ENCODE results near the gene WFDC12.

The WFDC12 gene

DNA sequence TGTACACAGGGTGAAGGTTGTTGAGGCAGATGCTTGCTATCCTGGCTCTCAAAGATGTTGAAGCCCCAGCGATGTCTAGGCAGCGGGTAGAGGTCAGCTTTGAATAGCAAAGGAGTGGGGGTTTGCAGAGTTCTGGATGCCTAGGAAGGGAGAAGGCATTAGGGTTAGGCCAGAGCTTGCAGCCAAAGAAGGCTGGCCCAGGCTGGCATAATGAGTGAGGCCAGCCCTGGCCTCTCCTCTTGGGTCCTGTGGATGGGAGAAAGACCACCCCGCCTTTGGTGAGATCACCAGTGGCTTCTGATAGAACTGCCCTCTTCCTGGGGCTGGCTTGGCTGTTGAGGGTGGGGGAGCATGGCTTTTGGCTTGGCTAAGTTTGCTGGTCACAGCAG is 8.9 kb downstream of the WFDC12 start:
- DNase-seq (ENCODE audit: low spot score): peak; percentile 5

DNA sequence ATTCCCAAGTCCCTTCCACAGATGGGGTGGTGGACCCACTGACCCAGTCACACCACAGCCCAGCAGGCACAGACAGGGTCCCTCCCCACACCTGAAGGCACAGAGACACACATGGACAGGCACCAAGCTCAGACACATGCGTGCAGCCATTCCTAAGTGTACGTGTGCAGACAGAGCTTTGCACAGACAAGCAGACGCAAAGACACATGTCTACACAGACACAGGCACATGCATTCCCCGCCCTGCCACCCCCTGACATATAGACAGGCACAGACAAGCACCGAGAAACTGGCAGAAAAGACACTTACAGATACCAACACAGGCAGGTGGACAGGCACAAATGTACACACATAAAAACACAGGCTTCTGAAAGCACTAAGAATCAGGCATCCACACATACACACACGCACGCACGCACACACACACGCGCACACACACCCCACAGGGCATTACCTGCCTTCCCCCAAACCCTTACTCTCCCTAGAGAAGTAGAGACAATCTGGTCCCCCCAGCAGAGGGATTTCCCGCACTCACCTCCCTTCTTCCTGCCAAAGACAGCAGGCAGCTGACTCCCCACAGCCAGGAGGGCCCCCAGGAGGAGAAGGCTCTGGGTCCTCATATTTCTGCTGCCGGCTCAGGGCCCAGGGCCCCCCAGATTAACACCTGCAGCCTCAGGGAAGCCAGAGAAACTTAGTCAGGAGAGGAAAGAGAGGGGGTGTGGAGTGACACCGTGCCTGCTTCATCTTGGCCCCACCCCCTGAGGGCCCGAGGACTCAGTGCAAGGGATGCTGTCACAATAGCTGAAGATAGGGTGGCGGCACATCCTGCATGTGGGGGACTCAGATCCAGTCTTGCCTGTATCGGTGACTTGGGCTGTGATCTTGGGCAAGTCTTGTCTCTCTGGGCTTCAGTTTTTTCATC is 9.5 kb downstream of the WFDC12 start, which contains the start of gene WFDC5:
TSS of gene WFDC5 (minus strand) at position 710 of the 921 bp plus-strand sequence. CDS start at position 619, 91 bp downstream.
- peak; percentile 9 for DNase-seq (ENCODE audit: low spot score)

DNA sequence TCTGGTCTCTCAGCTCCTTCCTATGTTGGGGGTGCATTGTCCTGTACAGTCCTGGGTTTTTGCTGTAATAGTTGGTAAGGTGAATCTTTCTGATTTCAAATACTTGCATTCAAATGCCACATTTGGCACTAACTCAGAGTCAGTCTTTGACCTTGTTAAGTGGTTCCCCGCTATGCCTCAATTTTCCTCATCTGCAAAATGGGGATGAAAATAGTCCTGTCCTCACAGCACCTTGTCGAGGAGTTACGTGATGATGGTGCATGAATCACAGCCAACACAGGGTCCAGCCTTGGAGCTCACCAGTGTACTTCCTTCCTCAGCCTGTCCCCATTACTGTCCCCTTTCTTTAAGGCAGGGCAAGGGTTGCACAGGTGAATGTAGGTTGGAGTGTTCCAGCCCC is 10.4 kb downstream of the WFDC12 start:
- peak; percentile 3 for DNase-seq (ENCODE audit: low spot score)

DNA sequence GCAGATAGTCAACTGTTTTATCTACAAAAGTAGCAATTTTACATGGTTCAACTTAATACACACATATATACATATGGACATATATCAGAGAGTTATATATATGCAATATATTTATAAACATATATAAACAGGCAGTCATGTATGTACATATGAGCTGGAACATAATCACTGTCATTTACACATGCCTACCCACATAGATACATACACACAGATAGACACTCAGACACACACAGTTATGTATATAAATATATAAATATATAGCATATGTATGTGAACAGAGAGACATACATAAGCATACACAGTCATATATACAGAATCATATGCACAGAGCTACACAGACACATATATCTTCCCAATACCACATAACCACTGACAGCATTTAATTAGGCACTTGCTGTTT is 11.5 kb downstream of the WFDC12 start:
- no peak for DNase-seq (ENCODE audit: low spot score)

DNA sequence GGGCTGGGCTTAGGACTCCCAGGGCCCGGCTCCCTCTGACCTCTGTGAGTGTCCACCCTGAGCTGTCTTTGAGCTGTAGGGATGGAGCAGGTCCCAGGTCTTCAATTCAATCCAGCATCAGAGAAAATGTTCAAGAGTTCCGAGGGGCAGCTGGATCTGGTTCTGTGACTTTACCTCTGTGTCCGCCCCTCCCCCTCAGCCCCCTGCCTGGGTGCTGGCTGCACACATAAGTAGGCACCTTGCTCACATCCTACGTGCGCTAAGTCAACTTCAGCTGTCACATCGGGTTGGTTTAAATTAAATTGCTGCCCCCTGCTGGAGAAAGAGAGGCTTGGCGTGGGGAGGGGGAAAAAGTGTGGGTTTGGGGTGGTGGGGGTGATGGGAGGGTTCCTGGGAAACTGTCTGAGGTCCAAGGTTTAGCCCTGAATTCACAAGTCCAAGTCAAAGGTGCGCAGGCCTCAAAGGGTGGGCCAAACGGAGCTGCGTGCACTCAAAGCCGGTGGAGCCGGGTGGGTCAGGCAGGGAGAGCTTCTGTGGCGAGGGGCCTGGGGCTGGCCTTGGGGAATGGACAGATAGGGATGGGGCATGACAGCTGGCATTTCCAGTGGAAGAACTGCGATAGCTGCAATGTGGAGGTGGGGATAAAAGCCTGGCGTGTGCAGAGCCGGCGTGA is 12.3 kb downstream of the WFDC12 start:
- DNase-seq (ENCODE audit: low spot score): peak; percentile 25

DNA sequence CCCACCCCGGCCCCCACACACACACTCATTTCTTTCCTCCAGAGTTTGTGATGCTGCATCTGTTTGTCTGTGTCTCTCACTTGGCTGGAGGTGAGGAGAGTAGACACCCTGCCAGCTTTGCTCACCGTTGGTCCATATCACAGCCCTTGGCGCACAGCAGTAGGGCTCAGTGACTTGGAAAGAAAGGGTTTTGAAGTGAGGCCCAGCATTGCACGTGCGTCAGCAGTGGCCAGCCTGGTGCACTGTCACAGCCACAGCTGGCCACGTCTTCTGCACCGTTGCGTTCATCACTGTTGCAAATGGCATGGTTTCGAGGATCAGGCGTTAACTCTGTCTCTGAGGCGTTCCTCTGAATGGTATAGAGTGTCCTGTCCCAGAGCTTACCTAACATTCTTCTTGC is 13.0 kb downstream of the WFDC12 start:
- peak; percentile 10 for DNase-seq (ENCODE audit: low spot score)

- DNase-seq (ENCODE audit: low spot score): peak; percentile 4
Observed at GRCh38 chr20:45110301-45110700, 14.0 kb downstream of the WFDC12 start.

- peak; percentile 8 for DNase-seq (ENCODE audit: low spot score)
Observed at GRCh38 chr20:45109634-45110033, 14.6 kb downstream of the WFDC12 start.

DNA sequence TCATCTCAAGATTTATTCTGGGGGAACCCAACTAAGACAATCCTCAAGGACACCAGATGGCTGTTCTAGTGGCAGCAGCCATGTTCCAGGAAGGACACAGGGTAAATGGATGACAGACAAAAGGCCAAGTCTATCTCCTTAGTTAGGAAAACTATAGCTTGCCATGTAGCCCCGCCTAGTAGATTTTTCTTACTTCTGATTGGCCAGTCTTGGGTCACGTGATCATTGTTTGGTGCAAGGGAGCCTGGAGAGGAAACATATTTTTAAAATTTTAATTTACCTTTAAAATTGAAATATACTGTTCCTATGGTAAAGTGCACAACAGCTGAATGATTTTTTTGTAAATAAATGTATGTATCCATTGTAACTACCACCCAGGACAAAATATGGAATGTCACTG is 18.9 kb downstream of the WFDC12 start:
- peak; percentile 5 for DNase-seq (ENCODE audit: low spot score)

GRCh38 chr20:45104786-45105185 is 19.5 kb downstream of the WFDC12 start:
- DNase-seq (ENCODE audit: low spot score): peak; percentile 39

GRCh38 chr20:45103072-45103471 is 21.2 kb downstream of the WFDC12 start:
- no peak for DNase-seq (ENCODE audit: low spot score)

DNA sequence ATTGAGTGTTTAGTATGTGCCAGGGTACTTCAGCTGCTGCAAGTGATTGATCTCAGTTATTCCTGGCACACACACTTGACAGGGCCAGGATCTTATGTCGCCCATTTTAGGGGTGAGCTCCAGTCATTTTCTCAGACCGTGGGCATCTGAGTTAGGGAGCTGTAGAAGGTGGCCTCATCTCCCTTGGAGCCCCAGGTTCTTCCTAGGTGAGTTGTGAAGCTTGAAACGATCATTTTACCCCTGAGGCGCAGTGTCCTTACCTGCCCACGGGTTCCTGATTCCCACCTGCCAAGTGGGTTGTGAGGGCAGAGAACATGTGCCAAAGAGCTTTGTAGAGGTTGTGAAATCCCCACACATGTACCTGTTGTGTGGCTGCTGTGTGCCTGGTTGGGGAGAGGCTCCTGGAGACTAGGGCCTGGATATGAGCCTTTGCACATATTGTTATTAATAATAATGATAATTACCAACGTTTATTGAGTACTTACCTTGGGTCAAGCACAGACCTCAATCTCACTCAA is 22.9 kb downstream of the WFDC12 start:
- no peak for DNase-seq (ENCODE audit: low spot score)

- peak; percentile 56 for DNase-seq (ENCODE audit: low spot score)
Observed at GRCh38 chr20:45100563-45101245, 23.6 kb downstream of the WFDC12 start, which contains the start of gene KCNS1. Gene KCNS1 (minus strand): TSS chr20:45101127. CDS start chr20:45099236, 1,891 bp downstream.

- peak; percentile 63 for DNase-seq (ENCODE audit: low spot score)
Observed at GRCh38 chr20:45098103-45098773, 26.0 kb downstream of the WFDC12 start.

- peak; percentile 45 for DNase-seq (ENCODE audit: low spot score)
Observed at GRCh38 chr20:45097485-45098102, 26.7 kb downstream of the WFDC12 start.

DNA sequence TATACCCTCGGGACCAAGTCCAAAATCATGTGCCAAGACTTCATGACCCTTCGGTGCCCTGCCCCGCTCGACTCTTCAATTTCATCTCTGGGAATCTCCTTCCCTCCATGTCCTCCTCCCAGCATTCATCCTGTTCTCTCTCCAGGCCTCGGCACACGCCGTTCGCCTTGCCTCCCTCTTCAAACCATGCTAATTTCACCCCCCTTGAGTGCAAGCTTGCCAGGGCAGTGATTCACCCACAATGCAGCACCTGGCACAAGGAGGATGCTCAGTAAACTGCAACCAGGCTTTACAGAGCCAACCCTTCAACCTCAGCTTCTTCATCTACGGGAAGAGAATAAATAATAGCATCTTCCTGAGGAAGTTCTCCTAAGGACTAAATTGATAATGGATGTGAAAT is 27.5 kb downstream of the WFDC12 start:
- DNase-seq (ENCODE audit: low spot score): no peak

- DNase-seq (ENCODE audit: low spot score): peak; percentile 69
Observed at GRCh38 chr20:45095805-45096238, 28.4 kb downstream of the WFDC12 start.

- DNase-seq (ENCODE audit: low spot score): no peak
Observed at GRCh38 chr20:45094864-45095574, 29.2 kb downstream of the WFDC12 start.

- DNase-seq (ENCODE audit: low spot score): no peak
Observed at GRCh38 chr20:45094201-45094600, 30.1 kb downstream of the WFDC12 start.

DNA sequence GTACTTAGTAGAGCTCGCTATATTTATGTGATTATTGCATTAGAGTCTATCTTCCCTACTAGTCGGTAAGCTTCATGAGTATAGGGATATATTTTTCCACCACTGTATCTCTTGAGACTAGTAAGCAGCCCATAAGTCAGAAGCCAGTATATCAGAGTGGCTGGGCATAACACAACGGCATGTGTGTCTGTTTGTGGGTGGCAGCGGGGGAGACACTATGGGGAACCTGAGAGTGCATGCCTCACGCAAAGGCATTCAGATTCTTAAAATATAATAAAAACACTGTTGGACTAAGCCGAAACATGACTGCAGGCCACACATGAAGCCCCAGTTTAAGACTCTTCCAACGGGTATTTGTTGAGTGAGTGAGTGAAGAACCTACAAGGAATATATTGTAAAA is 31.4 kb downstream of the WFDC12 start:
- no peak for DNase-seq (ENCODE audit: low spot score)

All from AG20443 (cell line).